ENCODE results near the gene IL15RA. TPM values are rescaled to one million over a fixed set of nuclear protein-coding genes. Genes with fewer than 3 reads are reported as not detected.

IL15RA gene
- total RNA-seq, 1 experiment from 2014 or later, result 28.6 TPM

DNA sequence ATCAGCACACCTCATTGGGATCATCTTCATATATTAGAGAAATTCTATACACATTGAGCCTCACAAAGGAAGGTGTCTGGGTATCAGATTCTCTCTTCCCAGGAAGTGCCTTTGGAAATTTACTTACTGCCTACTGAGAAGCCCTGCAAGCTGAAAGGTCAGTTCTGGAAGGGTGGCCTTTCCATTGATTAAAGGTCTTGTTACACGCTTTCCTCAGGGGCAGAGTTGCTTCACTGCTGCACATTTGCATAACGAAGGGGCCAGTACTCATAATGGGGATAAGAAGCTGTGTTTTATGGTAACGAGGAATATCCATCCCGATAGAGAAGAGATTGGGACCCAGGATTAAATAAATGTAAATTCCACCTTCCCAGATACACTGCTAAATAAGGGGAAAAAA, 19.4 kb upstream of the IL15RA start:
- BruUV-seq (replicated peaks), result no TSS peak
- Mint-ChIP-seq H3K4me3 (ENCODE audit: low read depth, unreplicated experiment) (no peak overlapping the region), H3K36me3 (ENCODE audit: insufficient read depth, unreplicated experiment) (no peaks in the 10 kb centered on the region), H3K27me3 (ENCODE audit: unreplicated experiment) (peaks cover 19% of the 10 kb centered on the region), H3K9me3 (ENCODE audit: low read depth, unreplicated experiment) (peaks cover 7% of the 10 kb centered on the region), H3K4me1 (ENCODE audit: low read depth, unreplicated experiment) (peaks cover 8% of the 10 kb centered on the region), H3K27ac (ENCODE audit: unreplicated experiment) (no peak overlapping the region)
- TF ChIP-seq, protein P1, sequence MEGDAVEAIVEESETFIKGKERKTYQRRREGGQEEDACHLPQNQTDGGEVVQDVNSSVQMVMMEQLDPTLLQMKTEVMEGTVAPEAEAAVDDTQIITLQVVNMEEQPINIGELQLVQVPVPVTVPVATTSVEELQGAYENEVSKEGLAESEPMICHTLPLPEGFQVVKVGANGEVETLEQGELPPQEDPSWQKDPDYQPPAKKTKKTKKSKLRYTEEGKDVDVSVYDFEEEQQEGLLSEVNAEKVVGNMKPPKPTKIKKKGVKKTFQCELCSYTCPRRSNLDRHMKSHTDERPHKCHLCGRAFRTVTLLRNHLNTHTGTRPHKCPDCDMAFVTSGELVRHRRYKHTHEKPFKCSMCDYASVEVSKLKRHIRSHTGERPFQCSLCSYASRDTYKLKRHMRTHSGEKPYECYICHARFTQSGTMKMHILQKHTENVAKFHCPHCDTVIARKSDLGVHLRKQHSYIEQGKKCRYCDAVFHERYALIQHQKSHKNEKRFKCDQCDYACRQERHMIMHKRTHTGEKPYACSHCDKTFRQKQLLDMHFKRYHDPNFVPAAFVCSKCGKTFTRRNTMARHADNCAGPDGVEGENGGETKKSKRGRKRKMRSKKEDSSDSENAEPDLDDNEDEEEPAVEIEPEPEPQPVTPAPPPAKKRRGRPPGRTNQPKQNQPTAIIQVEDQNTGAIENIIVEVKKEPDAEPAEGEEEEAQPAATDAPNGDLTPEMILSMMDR (IDR thresholded peaks at IDR 0.05; ENCODE audit: unreplicated experiment), result no peak
- CTCF ChIA-PET, result interaction anchor here (1.0 to 1.1 kb wide), 2 partner anchors 19 to 409 kb away, joined by 3 read pairs; no protein-coding TSS in a partner anchor
- intact Hi-C loops (cut with micrococcal nuclease; ENCODE audit: unreplicated experiment), result no loop called here
- no peak for DNase-seq

DNA sequence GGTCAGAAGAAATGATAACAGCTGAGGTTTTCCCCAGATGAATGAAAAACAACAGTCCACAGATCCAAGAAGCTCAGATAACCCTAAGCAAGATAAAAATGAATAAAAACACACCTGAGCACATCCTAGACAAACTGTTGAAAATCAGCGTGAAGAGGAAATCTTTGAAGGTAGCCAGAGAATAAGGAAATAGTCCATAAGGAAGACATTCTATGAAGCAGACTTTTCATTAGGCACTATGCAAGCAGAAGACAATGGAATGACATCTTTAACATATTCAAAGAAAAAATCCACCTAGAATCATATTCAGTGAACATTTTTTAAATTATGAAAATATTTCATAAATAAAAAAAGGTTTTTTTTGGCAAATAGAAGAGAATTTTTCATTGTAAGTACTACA, 15.1 kb upstream of the IL15RA start:
- DNase-seq, result no peak
- no peak overlapping the region for H3K4me3 Mint-ChIP-seq (ENCODE audit: low read depth, unreplicated experiment)
- BruUV-seq (replicated peaks), result no TSS peak
- no peak overlapping the region for H3K27ac Mint-ChIP-seq (ENCODE audit: unreplicated experiment)
- peaks cover 10% of the 10 kb centered on the region for H3K27me3 Mint-ChIP-seq (ENCODE audit: unreplicated experiment)
- H3K36me3 Mint-ChIP-seq (ENCODE audit: insufficient read depth, unreplicated experiment), result no peaks in the 10 kb centered on the region
- TF ChIP-seq, protein P1 (IDR thresholded peaks at IDR 0.05; ENCODE audit: unreplicated experiment), result no peak
- H3K9me3 Mint-ChIP-seq (ENCODE audit: low read depth, unreplicated experiment), result peaks cover 7% of the 10 kb centered on the region
- CTCF ChIA-PET, result no interaction called here
- intact Hi-C loops (cut with micrococcal nuclease; ENCODE audit: unreplicated experiment), result no loop called here
- H3K4me1 Mint-ChIP-seq (ENCODE audit: low read depth, unreplicated experiment), result no peaks in the 10 kb centered on the region

DNA sequence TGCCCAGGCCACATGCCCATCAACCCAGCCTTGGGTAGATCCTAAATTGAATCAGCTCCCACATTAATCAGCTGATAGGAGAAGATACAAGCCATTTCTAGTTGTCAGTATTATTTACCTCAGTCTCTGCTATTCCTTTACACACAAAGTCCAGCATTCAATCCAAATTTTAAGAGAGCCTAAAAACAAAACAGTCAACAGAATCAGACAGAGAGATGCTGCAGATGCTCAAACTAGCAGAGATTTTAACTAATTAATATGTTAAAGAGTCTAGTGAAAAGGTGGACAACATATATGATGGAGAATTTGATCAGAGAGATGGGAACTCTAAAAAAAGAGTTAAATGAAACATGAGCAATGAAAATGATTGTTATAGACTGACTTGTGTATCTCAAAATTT, 14.4 kb upstream of the IL15RA start:
- H3K27me3 Mint-ChIP-seq (ENCODE audit: unreplicated experiment), result peaks cover 17% of the 10 kb centered on the region
- no peak overlapping the region for H3K4me3 Mint-ChIP-seq (ENCODE audit: low read depth, unreplicated experiment)
- intact Hi-C loops (cut with micrococcal nuclease; ENCODE audit: unreplicated experiment), result no loop called here
- DNase-seq, result no peak
- no peaks in the 10 kb centered on the region for H3K4me1 Mint-ChIP-seq (ENCODE audit: low read depth, unreplicated experiment)
- H3K27ac Mint-ChIP-seq (ENCODE audit: unreplicated experiment), result no peak overlapping the region
- H3K9me3 Mint-ChIP-seq (ENCODE audit: low read depth, unreplicated experiment), result peaks cover 7% of the 10 kb centered on the region
- TF ChIP-seq, protein P1 (IDR thresholded peaks at IDR 0.05; ENCODE audit: unreplicated experiment), result no peak
- no TSS peak for BruUV-seq (replicated peaks)
- CTCF ChIA-PET, result no interaction called here
- no peaks in the 10 kb centered on the region for H3K36me3 Mint-ChIP-seq (ENCODE audit: insufficient read depth, unreplicated experiment)

DNA sequence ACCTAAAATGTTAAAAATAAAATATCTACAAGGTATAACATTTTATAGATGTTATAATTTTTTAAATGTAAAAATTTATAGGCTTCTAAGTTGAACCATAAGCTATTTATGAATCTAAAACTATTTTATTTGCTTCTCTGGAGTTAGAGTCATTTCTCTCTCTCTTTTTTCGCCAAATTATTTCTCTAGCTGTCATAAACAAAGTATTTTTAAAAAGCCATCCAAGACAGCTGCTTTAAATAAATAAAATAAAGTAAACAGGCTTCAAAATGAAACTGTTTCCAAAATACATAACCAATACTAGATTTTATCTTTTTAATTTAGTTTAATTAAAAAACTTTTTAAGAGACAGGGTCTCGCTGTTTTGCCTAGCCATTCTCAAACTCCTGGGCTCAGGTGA, 12.4 kb upstream of the IL15RA start:
- peaks cover 18% of the 10 kb centered on the region for H3K27me3 Mint-ChIP-seq (ENCODE audit: unreplicated experiment)
- intact Hi-C loops (cut with micrococcal nuclease; ENCODE audit: unreplicated experiment), result no loop called here
- TF ChIP-seq, protein P1 (IDR thresholded peaks at IDR 0.05; ENCODE audit: unreplicated experiment), result no peak
- no peaks in the 10 kb centered on the region for H3K4me1 Mint-ChIP-seq (ENCODE audit: low read depth, unreplicated experiment)
- BruUV-seq (replicated peaks), result no TSS peak
- no peak overlapping the region for H3K4me3 Mint-ChIP-seq (ENCODE audit: low read depth, unreplicated experiment)
- H3K27ac Mint-ChIP-seq (ENCODE audit: unreplicated experiment), result no peak overlapping the region
- H3K9me3 Mint-ChIP-seq (ENCODE audit: low read depth, unreplicated experiment), result peaks cover 7% of the 10 kb centered on the region
- no peaks in the 10 kb centered on the region for H3K36me3 Mint-ChIP-seq (ENCODE audit: insufficient read depth, unreplicated experiment)
- DNase-seq, result no peak
- CTCF ChIA-PET, result no interaction called here

Data from Calu3 (cell line).